Measurements from ENCODE around the gene RBM6.

DNA sequence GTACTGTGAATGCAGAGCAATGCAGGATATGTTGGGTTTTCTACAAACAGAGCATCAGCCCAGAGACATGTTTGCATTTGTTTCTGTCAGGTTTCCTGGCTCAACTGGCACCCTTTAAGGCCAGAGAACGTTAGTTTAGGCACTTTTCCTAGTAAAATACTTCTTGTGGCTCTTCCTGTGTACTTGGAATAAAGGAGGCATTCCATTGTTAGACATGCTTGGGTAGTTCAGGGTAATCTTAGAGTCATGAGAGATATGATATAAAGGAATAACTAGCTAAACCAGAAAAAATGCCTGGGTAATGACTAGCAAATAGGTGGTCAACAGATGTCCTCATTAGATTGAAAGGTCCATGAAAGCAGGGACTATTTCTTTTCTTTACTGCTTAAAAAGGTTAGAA lies 88.4 kb downstream of the RBM6 start:
- TF ChIP-seq POLR2A (IDR thresholded peaks at IDR 0.05): no peak
- no peak for TF ChIP-seq POLR2AphosphoS5 (IDR thresholded peaks at IDR 0.05)

All from upper lobe of left lung (tissue), 4 donors.